GM12874 (cell line): ENCODE results near the gene SYNDIG1L.

Experiments used
- TF ChIP-seq, protein P1 (sequence below): IDR thresholded peaks from 2 replicates; pipeline ENCODE4 v1.5.1; 2011; ENCODE audit warnings: low read depth, mild to moderate bottlenecking, control low read depth, low read length, moderate library complexity; ENCODE audit not compliant: insufficient read depth

The SYNDIG1L gene

DNA sequence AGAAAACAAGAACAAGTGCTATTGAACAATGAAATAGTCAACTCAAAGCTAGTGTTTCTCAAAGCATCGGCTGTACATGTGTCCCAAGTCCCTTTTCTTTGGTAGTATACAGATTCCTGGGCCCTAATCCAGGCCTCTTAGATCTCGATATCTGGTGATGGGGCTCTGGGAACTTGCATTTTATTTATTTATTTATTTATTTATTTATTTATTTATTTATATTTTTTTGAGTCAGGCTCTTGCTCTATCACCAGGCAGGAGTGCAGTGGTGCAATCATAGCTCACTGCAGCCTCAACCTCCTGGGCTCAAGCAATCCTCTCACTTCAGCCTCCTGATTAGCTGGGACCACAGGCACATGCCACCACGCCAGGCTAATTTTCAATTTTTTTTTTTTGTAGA is 17.1 kb downstream of the SYNDIG1L start:
- TF ChIP-seq, protein P1, sequence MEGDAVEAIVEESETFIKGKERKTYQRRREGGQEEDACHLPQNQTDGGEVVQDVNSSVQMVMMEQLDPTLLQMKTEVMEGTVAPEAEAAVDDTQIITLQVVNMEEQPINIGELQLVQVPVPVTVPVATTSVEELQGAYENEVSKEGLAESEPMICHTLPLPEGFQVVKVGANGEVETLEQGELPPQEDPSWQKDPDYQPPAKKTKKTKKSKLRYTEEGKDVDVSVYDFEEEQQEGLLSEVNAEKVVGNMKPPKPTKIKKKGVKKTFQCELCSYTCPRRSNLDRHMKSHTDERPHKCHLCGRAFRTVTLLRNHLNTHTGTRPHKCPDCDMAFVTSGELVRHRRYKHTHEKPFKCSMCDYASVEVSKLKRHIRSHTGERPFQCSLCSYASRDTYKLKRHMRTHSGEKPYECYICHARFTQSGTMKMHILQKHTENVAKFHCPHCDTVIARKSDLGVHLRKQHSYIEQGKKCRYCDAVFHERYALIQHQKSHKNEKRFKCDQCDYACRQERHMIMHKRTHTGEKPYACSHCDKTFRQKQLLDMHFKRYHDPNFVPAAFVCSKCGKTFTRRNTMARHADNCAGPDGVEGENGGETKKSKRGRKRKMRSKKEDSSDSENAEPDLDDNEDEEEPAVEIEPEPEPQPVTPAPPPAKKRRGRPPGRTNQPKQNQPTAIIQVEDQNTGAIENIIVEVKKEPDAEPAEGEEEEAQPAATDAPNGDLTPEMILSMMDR, result no peak

DNA sequence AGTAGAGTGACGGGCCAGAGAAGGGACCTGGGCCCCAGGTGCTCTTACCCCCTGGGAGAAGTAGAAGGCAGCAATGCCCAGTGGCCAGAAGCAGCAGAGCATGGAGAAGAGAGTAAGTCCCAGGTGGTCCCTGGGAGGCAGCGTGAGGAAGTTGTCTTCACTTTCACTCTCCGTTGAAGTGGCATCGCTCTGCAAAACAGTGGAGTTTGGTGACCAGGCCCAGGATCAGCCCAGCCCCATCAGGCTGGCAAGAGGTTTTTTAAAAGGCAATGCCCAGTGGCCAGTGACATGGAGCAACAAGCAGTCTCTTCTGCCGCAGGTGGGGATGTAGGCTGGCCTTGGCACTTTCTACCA is 18.2 kb downstream of the SYNDIG1L start:
- TF ChIP-seq, protein P1, result no peak

DNA sequence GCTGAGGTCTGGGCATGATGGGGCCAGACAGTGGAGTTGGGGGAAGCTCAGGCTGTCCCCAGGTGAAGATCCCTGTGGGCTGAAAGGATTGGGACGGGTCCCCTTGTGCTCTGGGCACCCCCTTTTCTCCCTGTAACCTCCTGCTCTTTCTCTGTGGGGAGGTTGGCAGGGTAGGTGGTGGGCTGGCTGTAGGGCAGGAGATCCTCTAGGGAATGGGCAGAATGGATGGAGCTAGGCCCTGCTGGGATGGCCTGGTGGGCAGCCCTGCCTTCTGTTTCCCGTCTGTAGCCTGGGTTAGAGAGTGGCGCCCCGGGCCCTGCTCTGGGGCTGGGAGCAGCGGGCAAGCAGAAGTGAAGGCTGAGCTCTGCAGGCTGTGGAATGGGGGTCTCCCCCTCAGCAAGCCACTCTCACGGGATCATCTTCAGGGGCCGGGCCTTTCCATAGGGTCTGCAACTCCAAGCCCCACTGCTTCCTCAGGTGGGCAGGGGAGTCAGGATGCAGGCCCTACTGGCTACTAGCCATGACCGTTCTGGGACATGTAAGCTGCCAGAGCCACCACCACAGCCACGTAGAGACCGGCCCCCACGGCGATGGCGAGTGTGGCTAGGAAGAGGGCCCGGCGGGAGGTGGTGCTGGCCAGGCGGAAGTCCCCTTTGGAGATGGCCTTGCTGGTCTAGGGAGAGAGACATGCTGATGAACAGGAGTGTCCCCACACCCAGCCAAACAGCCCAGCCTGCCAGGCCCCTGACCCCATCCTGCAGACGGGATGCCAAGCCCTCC is 18.8 kb downstream of the SYNDIG1L start:
- TF ChIP-seq, protein P1, result no peak

DNA sequence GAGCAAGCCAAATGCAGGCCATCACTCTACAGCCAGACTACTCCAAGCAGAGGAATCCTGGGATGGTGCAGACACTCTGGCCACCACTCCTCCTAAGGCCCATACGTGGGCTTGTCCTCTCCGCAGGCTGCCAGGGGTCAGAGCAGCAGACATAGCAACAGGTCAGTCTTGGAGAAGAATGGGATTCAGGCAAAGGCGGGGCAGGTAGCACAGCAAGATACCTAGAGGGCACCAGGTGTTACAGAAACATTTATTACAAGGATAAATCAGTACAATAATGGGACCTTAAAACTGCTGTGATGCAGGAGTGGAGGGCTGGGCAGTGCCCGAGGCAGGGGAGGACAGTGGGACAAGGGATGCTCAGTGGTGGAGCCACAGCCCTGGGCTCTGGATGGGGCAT is 20.3 kb downstream of the SYNDIG1L start:
- TF ChIP-seq, protein P1, result no peak

DNA sequence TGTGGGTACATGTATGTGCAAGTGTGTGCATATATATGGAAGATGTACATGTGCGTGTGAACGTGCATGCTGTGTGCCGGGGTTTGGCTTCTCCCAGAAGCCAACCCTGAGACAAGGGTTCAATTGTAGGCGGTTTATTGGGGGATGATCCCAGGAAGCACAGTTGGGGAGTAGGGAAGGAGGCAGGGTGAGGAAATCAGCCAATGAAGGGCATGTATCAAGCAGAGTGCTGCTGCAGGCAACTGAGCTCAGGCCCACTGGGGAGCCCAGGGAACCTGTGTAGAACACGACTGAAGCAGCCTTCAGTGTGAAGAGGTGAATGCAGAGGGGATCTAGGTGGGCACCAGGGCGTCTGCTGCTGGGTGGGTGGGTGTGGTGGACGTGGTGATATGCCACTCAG is 21.6 kb downstream of the SYNDIG1L start:
- TF ChIP-seq, protein P1, result no peak

DNA sequence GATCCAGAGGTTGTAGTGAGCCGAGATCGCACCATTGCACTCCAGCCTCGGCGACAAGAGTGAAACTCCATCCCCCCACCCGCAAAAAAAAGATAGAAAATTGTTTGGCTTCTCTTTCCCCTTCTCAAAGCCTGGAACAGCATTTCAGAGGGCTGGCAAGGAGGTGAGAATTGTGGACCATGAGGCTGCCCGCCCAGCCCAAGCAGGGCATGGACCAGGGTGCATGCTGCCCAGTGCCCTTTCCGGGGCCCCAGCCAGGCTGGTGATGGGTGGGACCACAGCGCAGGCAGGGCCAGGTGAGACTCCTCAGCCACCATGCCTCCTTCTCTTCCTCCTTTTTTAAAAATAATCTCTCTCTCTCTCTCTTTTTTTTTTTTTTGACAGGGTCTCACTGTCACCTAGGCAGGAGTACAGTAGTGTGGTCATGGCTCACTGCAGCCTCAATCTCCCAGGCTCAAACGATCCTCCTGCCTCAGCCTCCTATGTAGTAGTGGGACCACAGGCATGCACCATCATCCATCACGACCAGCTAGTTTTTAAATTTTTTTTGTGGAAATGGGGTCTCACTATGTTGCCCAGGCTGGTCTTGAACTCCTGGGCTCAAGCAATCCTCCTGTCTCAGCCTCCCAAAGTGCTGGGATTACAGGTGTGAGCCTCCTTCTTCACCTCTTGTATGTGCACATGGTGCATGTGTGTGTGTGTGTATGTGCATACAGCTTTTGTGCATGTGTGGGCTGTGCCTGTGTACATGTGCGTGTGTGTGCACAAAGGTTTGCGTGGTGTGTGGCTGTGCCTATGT is 22.2 kb downstream of the SYNDIG1L start:
- TF ChIP-seq, protein P1, result no peak

DNA sequence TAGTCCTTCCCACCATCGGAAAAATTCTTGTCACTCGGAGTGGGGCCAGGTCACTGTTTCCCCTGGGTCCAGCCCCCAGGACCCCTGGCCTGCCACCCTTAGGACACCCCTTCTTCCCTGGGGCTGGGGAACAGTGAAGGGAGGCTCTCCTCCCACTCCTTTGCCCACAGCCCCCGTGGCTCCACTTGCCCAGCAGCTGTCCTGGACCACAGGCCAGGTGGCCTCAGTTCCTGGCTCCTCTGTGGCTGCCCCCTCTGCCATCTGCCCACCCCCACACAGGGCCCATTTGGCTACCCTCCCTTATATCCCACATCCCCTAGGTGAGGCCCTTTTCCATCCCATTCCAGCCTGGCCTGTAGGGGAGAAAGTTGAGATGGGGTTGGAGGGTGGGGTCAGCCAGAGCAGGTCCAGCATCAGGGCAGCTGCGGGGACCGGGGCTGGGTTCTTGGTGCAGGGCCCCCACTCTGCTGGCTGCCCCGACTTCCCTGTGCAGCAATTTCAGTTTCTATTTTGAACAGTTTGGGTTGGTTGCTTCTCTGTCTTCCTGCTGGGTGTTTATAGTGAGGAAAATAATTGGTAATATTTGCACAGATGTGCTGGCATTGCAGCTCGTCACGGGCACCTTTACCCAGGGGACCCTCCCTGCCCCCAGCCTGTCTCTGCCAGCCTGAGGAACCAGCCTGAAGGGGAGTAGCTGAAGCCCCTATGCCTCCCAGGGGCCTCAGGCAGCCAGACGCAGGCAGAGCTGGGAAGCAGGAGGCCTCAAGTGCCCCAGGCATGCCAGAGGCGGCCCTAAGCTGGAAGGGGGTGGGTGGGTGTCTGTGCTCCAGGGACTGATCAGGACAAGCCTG is 23.4 kb downstream of the SYNDIG1L start:
- TF ChIP-seq, protein P1, result no peak
